Right lung (tissue), 5 donors: ENCODE data around the gene MYBBP1A. TPM values are rescaled to one million over a fixed set of nuclear protein-coding genes. Genes with fewer than 3 reads are reported as not detected.
A peak's percentile ranks its signal among the peaks of the same experiment; 100 is the strongest.

ENCODE experiments used
- DNase-seq, 2 donors: peaks; one replicate each; pipeline ENCODE4 v3.0.0-alpha.2; 2013
- polyA plus RNA-seq, 5 donors: library from polyadenylated mRNA; unstranded; fragments of 120-200 nt; gene quantifications; one replicate each; pipeline versions ENCODE4 v1.2.1 to v1.2.3, GENCODE V29; 2013; ENCODE audit warnings: inconsistent platforms in 1 of 5, low replicate concordance in 1 of 5; ENCODE audit not compliant: insufficient read length in 5 of 5, insufficient read depth in 1 of 5

Gene MYBBP1A
- polyA plus RNA-seq, 5 donors = 29.0 to 51.0 (median 35.3) TPM

DNA sequence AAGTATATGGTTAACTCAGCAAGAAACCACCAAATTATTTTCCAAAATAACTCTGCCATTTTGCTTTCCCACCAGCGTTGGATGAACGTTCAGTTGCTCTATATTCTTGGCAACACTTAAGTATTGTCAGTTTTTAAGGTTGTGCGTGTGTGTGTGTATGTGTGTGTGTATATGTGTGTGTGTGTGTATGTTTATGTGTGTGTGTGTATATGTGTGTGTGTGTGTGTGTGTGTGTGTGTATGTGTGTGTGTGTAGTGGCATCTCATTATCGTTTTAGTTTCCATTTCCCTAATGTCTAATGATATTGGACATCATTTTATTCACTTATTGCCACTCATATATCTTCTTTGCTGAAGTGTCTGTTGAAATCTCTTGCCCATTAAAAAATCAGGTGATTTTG, 17.9 kb upstream of the MYBBP1A start:
- no peak for DNase-seq

- no peak for DNase-seq
These were observed 16.9 kb upstream of the MYBBP1A start for GRCh38 chr17:4572131-4572530.

DNA sequence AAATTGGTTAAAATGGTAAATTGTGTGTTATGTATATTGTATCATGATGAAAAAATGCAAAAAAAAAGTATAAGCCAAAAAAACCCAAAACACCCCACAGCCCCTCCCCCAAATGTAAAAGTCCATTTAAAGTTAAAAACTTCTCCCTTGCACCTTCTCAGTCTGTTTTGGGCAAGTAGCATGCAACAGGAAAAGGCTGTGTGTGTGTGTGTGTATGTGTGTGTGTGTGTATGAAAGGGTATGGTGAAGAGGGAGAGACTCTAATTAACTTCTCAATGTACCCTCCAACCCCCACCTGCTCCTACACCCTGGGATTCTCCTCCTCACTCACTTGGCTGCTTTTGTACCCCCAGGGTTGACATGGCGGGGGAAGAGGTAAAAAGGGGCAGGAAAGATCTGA, 14.4 kb upstream of the MYBBP1A start:
- no peak for DNase-seq

DNA sequence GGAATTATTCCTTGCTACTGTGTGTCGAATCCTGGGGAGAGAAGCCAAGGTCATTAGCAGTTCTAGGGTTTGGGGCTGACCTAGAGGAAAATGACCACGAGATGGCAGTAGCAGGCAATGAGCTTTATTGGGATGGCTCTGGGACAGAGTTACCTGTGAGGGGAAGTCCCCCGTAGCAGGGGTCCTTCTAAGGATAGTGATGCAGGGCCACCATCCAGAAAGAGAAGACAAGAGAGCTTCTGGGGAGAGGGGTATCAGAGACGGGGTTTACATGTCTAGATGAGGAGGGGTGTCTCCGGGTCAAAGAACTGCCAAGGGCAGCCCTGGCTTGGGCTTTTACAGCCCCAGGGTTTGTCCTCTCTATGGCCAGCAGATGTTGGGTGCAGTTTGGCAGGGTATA, 11.6 kb upstream of the MYBBP1A start:
- peak; percentile 49 to 63 for DNase-seq

DNA sequence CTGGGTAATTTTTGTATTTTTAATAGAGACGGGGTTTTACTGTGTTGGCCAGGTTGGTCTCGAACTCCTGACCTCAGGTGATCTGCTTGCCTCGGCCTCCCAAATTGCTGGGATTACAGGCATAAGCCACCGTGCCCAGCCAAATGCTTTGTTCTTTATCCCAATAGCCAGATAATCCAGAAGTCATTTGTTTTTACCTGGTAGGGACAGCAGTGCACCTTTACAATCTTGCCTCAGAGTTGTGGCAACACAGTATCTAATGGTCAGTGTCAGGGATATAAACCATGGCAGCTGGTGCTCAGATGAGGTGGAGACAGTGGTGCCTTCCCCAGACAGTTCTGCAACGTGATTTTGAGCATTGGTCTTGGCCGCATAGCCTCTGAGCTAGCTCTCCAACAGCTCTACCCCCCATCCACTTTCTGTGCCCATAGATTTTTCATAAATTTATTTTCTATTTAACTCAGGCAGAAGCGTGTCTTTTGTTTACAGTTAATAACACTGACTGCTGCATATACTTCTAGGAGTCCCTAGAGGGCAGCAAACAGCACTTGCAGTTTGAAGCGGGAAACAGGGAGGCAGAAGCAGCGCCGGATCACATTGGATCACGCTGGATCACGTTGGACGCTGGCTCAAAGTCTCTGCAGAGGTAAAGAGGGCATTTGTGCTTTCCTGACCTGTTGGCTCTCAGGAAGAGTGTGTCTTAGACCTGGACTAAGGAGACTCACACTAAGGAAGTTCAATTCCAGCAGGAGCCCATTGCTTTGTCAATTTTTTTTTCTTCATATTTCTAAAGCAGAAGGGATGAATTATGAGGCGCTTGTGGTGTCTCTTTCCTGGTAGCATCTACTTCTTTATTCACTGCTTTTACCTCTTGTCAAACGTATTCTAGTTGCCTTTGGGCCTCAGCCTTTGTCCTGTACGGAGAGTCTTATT, 10.3 kb upstream of the MYBBP1A start:
- DNase-seq = peak; percentile 51 to 64

DNA sequence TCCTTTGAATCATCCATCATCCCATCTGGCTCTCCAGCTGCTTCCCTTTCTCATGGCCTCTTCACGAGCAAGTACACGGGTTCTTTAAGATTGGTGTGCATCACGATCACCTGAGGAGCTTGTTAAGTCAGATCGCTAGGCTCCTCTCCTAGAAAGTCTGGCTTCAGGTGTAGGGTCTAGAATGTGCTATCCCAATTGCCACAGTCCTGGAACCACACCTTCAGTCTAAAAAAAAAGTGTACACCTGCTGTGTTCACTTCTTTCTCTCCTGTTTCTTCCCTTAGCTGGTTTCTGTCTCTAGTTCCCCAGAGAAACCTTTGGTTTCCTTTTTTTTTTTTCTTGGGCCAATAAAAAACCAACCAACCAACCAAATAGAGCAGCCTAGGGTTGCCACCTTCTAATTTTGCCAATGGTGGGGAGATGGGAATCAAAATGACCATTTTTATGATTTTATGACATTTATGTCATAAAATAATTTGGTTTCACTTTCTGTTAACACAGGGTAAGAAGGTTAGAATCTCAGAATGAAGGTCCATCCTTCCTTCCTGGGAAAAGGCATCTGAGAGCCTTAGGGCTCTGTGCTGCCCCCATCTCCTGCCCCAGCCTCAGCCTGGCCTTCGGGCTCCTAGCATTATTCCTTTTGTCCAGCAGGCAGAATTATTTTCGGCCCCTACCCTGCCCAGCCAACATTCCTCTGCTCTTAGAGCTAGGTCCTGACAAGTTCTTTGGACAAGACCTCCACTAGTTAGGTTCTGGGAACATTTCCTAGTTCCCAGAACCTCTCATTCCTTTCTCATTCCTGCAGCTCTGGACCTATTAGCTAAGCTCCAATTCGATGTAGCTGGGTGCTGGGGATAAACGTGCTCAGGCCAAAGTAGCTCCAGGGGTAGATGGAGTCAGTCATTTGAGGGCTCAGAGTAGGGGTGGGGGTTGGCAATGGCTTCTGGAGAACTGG, 7.1 kb upstream of the MYBBP1A start:
- no peak for DNase-seq

DNA sequence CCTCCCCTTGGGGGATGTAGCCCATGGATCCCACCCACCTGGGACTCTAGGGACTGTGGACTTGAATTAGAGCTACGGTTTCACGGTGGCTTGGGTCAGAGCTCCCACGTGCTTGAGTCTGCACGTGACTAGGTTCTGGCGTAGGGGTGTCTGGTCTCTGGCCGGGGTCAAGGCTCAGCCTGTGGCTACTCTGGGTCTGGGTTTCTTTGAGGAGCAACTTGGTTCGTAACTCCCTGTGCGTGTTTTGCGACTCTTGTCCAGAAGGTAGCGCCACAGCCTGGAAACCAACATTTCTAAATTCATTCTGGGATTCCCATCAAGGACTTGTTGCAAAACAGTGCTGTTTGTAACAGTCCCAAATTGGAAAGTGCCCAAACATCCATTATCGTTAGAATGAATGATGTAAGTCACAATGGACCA, 5.7 kb upstream of the MYBBP1A start:
- no peak for DNase-seq

- no peak for DNase-seq
These were observed 5.2 kb upstream of the MYBBP1A start, which contains the start of gene GGT6 for GRCh38 chr17:4560421-4560820. TSS of gene GGT6 (minus strand) at chr17:4560577. CDS start at chr17:4560521, 56 bp downstream.

DNA sequence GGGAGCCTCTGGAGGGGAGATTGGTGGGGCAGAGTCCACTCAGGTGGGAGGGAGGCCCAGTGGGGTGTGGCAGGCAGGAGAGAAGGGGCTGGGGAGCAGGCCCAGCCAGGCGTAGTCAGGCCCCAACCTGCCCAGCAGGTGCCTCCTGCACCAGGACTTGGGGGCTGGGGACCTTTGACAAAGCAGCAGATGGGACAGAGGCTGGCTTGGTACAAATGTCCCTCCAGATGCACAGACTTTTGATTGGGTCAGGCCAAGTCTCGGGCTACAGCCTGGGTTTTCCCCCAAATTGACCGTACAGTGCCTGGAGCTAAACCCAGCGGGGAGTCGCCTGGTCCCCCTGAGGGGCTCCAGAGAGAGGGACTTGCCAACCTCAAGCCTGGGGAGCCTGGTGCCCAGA, 4.8 kb upstream of the MYBBP1A start:
- DNase-seq = no peak

GRCh38 chr17:4559139-4559791, 4.1 kb upstream of the MYBBP1A start:
- no peak for DNase-seq

- DNase-seq = no peak
These were observed 3.3 kb upstream of the MYBBP1A start for GRCh38 chr17:4558347-4558971.

GRCh38 chr17:4557626-4558346, 2.6 kb upstream of the MYBBP1A start:
- DNase-seq = no peak

DNA sequence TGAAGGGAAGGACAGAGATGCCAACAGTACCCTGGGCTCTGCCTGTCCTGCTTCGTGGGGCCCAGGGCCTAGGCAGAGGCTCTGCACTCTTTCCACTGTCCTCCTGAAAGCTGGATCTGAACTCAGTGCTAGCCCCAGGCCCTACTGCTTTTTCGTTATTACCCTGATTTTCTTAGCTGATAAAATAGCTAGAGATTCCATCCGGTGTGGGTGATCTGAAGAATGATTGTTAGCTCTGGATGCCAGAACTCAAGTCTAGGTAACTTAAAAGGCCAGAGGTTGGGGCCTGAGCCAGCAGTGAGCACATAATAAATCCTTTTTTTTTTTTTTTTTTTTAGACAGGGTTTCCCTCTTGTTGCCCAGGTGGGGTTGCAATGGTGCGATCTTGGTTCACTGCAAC, 1.8 kb upstream of the MYBBP1A start:
- DNase-seq = no peak

- DNase-seq = no peak
These were observed 932 bp upstream of the MYBBP1A start for GRCh38 chr17:4555873-4556759.

- no peak for DNase-seq
These were observed 665 bp downstream of the MYBBP1A start for GRCh38 chr17:4554441-4554996.

GRCh38 chr17:4553669-4554068, 1.5 kb downstream of the MYBBP1A start:
- DNase-seq = no peak

DNA sequence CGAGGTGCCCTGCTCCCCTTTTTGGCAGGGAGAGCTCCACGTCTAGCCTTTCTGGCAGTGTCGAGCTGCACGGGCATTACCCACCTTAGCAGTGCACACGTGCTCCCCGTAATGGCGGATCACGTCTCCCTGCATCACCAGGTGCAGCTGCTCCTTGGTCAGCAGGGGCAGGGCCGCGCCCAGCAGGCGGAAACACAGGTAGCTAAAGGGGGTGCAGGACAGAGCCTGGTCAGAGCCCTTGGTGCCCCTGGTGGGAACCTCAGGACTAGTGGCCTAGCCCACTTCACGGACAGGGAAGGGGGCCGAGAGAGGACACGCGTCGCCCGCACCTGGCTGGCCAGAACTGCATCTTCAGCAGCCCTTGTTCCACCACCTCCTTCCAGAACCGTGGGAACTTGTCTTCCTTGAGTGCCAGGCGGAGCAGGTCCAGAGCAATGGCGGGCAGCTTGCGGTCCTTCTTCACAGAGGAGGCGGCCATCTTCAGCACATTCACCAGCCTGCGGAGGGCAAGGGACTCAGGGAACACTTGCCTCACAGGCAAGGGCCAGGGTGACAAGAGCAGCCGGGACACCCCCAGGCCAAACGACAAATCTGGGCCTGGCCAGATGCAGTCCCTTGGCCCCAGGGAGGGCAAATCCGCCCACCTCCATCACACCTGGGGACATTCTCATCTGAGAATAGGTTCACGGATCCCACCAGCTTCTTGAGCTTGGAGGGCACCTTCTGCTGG, 3.2 kb downstream of the MYBBP1A start:
- DNase-seq = no peak

DNA sequence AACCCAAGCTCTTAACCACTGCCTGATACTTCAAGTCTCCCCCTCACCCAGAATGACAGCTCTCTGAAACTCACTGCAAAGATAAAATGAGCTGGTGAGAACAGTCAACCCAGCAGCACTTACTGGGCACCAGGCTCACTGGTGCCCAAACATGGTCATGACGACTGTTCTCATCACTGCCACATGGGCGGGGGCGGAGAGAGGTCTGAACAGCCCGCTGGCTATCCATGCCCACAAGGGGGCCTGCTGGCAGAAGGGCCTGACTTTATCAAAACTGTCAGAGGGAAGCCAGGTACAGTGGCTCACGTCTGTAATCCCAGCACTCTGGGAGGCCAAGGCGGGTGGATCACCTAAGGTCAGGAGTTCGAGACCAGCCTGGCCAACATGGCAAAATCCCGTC, 4.0 kb downstream of the MYBBP1A start:
- DNase-seq = no peak
